Activated CD4-positive, alpha-beta T cell treated with anti-CD3 and anti-CD28 coated beads for 4 hours (primary cell): Measurements from ENCODE around the gene CNTD1.
"Not testable (repeated sequence)": the region's sequence is repeated elsewhere in the genome, so short reads cannot be mapped to it uniquely, and the experiment has no call there.

Experiments used
- DNase-seq, 2 donors: peaks; one replicate each; pipeline ENCODE4 v3.0.0-alpha.2; 2020

CNTD1 gene

DNA sequence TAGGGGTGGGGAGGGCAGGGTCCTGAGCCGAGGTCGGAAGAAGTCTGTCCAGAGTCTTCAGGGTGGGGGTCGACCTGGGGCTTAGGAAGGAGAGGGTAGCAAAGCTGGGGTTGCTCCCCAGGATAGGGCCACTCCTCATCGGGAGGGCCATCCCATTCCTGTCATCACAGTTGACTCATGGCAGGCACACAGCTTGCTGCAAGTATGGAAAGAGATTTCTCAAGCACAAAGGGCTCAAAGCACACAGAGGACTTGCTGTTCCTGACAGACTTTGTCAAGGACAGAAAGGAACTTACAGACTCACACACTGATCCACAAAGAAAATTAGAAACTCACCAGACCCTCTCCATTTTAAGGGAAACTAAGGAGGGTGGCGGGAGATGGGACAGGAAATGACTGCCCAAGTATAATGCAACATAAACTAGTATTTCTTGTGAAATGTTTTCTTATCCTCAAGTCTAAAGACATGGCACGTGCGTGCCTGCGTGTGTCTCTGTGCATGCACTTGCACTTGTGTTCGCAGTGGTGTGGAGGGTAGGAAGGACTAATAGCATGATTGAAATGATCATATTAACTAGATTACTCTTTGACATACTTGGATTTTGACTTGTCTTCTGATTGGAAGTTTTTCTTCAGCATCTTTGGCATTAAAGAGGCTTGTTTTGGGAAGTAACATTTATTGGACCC lies 48.1 kb downstream of the CNTD1 start:
- no peak for DNase-seq

DNA sequence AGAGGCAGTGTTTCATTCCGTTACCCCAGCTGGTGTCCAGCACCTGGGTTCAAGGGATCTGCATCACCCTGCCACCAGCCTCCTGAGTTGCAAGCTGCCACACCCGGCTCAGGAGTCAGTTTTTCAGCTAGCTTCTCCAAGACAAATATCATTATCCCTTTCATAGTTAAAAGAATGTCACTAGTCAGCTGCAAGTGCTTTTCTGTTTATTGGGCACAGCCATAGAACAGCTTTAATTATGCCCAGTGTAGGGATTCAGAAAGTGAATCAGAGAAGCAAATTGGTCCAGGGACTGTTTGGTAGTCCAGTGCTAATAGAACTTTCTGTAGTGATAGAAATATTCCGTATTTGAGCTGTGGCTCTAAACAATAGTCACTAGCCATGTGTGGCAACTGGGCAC lies 49.4 kb downstream of the CNTD1 start:
- DNase-seq: no peak

DNA sequence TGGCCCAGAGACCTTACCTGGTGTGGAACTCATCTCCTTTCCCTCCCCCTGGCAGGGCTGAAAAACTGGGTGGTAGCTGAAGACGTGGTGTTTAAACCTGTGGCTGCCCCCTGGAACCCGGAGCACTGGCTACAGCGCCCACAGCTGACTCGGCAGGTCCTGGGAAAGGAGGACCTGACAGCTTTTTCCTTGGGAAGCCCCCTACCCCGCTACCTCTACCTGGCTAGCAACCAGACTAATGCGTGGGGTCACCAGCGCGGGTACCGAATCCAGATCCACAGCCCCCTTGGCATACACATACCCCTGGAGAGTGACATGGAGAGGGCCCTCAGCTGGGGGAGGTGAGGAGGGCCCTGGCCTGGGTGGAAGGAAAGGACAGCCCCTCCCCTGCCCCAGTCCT lies 50.4 kb downstream of the CNTD1 start:
- no peak for DNase-seq

GRCh38 chr17:42849451-42850181 lies 51.0 kb downstream of the CNTD1 start:
- no peak for DNase-seq

GRCh38 chr17:42850954-42851353 lies 52.3 kb downstream of the CNTD1 start, which contains the start of gene AOC3:
TSS of gene AOC3 (plus strand) at chr17:42851199. CDS start at chr17:42851344, 145 bp downstream.
- DNase-seq: no peak

- DNase-seq: not testable (repeated sequence)
Observed at GRCh38 chr17:42851371-42852240, 52.9 kb downstream of the CNTD1 start.

DNA sequence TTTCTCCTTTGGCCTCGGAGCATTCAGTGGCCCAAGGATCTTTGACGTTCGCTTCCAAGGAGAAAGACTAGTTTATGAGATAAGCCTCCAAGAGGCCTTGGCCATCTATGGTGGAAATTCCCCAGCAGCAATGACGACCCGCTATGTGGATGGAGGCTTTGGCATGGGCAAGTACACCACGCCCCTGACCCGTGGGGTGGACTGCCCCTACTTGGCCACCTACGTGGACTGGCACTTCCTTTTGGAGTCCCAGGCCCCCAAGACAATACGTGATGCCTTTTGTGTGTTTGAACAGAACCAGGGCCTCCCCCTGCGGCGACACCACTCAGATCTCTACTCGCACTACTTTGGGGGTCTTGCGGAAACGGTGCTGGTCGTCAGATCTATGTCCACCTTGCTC lies 53.7 kb downstream of the CNTD1 start:
- DNase-seq: no peak

DNA sequence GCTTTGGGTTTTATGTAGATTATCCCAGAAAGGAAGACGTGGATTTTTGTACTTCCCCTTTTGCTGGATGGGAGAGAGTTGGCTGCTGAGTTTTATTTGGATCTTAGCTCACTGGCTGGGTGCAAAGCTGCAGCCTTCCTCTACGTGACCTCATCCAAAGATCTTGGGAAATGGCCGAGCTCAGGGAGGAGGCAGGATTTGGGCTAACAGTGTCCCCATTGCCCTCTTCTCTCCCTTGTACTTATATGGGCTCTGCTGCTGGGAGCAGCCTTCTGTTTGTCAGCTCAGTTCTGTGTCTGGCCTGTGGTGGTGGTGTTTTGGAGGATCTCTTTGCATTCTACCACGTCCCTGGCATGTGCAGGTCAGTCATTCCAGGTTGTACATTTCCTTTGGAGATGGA lies 54.3 kb downstream of the CNTD1 start:
- DNase-seq: no peak

- DNase-seq: no peak
Observed at GRCh38 chr17:42853597-42853967, 54.9 kb downstream of the CNTD1 start.

GRCh38 chr17:42853968-42854790 lies 55.5 kb downstream of the CNTD1 start:
- no peak for DNase-seq

- no peak for DNase-seq
Observed at GRCh38 chr17:42855048-42855596, 56.5 kb downstream of the CNTD1 start.

GRCh38 chr17:42856093-42856492 lies 57.4 kb downstream of the CNTD1 start:
- DNase-seq: not testable (repeated sequence)

- not testable (repeated sequence) for DNase-seq
Observed at GRCh38 chr17:42856516-42856915, 57.9 kb downstream of the CNTD1 start.

DNA sequence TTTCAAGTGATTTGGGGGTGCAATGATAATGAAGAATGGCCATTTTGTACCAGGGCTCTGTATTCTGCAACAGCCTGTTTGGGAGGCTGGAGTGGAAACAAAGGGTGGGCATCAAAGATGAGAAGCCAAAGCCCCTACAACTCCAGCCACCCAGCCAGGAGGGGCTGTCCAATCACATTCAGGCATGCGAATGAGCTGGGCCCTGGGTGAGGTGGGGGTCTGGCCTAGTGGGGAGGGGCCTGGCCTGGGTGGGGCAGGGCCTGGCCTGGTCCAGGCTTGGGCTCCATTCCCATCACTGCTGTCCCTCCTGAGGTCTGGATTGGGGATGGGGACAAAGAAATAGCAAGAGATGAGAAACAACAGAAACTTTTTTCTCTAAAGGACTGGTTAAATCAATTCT lies 58.7 kb downstream of the CNTD1 start:
- DNase-seq: no peak
